Neural cell (in vitro differentiated cells): ENCODE data around the gene CTDSP2. TPM values are rescaled to one million over a fixed set of nuclear protein-coding genes. Genes with fewer than 3 reads are reported as not detected.
A peak's percentile ranks its signal among the peaks of the same experiment; 100 is the strongest.

Experiments
- H2AFZ ChIP-seq: fragments of 200-600, 300-800 bp; sonication (generic), shearing (Covaris generic); 2 replicates; pipeline ENCODE4 v1.6.0; 2014; ENCODE audit warnings: low read depth, mild to moderate bottlenecking, antibody characterized with exemption, low read length, moderate library complexity
- H3F3A ChIP-seq: fragments of 200-600 bp; shearing (Covaris generic); 2 replicates; pipeline ENCODE4 v1.6.1; 2016; ENCODE audit warnings: mild to moderate bottlenecking, moderate library complexity, mixed read lengths, antibody characterized with exemption, low read length; ENCODE audit not compliant: insufficient read depth, poor library complexity, severe bottlenecking
- H3K27ac ChIP-seq: fragments of 200-600, 300-800 bp; sonication (generic), shearing (Covaris generic); 2 replicates; pipeline ENCODE4 v1.5.1; 2014; ENCODE audit warnings: mild to moderate bottlenecking, low read length, moderate library complexity
- H3K27me3 ChIP-seq: fragments of 300-800, 200-600 bp; sonication (generic), shearing (Covaris generic); 2 replicates; pipeline ENCODE4 v1.6.0; 2014; ENCODE audit warnings: mild to moderate bottlenecking, low read depth, low read length, moderate library complexity; ENCODE audit not compliant: insufficient read depth
- H3K36me3 ChIP-seq: fragments of 300-800, 200-600 bp; sonication (generic), shearing (Covaris generic); 2 replicates; pipeline ENCODE4 v1.5.1; 2014; ENCODE audit warnings: mild to moderate bottlenecking, antibody characterized with exemption, low read length, moderate library complexity; ENCODE audit not compliant: insufficient read depth
- H3K4me2 ChIP-seq: fragments of 300-800, 200-600 bp; sonication (generic), shearing (Covaris generic); 2 replicates; pipeline ENCODE4 v1.6.0; 2014; ENCODE audit warnings: mild to moderate bottlenecking, low read length
- H3K4me3 ChIP-seq: fragments of 300-800, 200-600 bp; sonication (generic), shearing (Covaris generic); 2 replicates; pipeline ENCODE4 v1.5.1; 2014; ENCODE audit warnings: mild to moderate bottlenecking, low read length, moderate library complexity
- H3K79me2 ChIP-seq: fragments of 200-600 bp; shearing (Covaris generic); replicated peaks from 2 replicates; pipeline ENCODE4 v1.6.0; 2014; ENCODE audit warnings: mild to moderate bottlenecking, low read length, moderate library complexity; ENCODE audit not compliant: insufficient read depth
- H3K9ac ChIP-seq: fragments of 300-800, 200-600 bp; sonication (generic), shearing (Covaris generic); 2 replicates; pipeline ENCODE4 v1.6.1; 2016; ENCODE audit warnings: mild to moderate bottlenecking, low read length, mixed read lengths
- H3K9me2 ChIP-seq: fragments of 200-600 bp; shearing (Covaris generic); 2 replicates; pipeline ENCODE4 v1.6.1; 2016; ENCODE audit warnings: mild to moderate bottlenecking, low read length, mixed read lengths; ENCODE audit not compliant: insufficient read depth
- H3K9me3 ChIP-seq: fragments of 200-600, 300-800 bp; sonication (generic), shearing (Covaris generic); 2 replicates; pipeline ENCODE4 v1.6.1; 2016; ENCODE audit warnings: mild to moderate bottlenecking, mixed run types, low read length, moderate library complexity, mixed read lengths
- H4K20me1 ChIP-seq: fragments of 200-600 bp; shearing (Covaris generic); 2 replicates; pipeline ENCODE4 v1.6.1; 2016; ENCODE audit warnings: mild to moderate bottlenecking, mixed run types; ENCODE audit not compliant: insufficient read depth
- EP300 ChIP-seq: fragments of 450-650 bp; conservative IDR thresholded peaks from 2 replicates; pipeline ENCODE4 v1.6.1; 2014; ENCODE audit warnings: antibody characterized with exemption, mild to moderate bottlenecking, moderate library complexity; ENCODE audit not compliant: poor library complexity, severe bottlenecking
- EZH2 ChIP-seq: fragments of 200-600, 300-800 bp; shearing (Covaris generic), sonication (generic); IDR thresholded peaks from 2 replicates; pipeline ENCODE4 v1.6.1; 2014; ENCODE audit warnings: antibody characterized with exemption, low read length, borderline replicate concordance, mild to moderate bottlenecking; ENCODE audit not compliant: insufficient read depth, poor library complexity, severe bottlenecking
- MXI1 ChIP-seq: fragments of 450-650 bp; conservative IDR thresholded peaks from 2 replicates; pipeline ENCODE4 v1.6.1; 2014; ENCODE audit warnings: antibody characterized with exemption, mild to moderate bottlenecking; ENCODE audit not compliant: poor library complexity, severe bottlenecking
- POLR2AphosphoS5 ChIP-seq: IDR thresholded peaks from 2 replicates; pipeline ENCODE4 v1.6.1; 2012
- RAD21 ChIP-seq: fragments of 450-650 bp; conservative IDR thresholded peaks from 2 replicates; pipeline ENCODE4 v1.6.1; 2014; ENCODE audit warnings: antibody characterized with exemption, mild to moderate bottlenecking, moderate library complexity
- SMC3 ChIP-seq: fragments of 450-650 bp; conservative IDR thresholded peaks from 2 replicates; pipeline ENCODE4 v1.6.1; 2014; ENCODE audit warnings: antibody characterized with exemption, mild to moderate bottlenecking, moderate library complexity; ENCODE audit not compliant: poor library complexity
- TAF1 ChIP-seq: IDR thresholded peaks from 2 replicates; pipeline ENCODE4 v1.6.1; 2012; ENCODE audit warnings: low read depth
- polyA plus RNA-seq: library from polyadenylated mRNA; depleted of rRNA; stranded (reverse); fragments of >200 nt; gene quantifications from 2 replicates; pipeline ENCODE4 v1.2.3, GENCODE V29; 2014
- TF ChIP-seq, protein P1 (sequence below): IDR thresholded peaks from 2 replicates; pipeline ENCODE4 v1.6.1; 2012; ENCODE audit warnings: borderline replicate concordance
- TF ChIP-seq, protein P2 (sequence below): fragments of 450-650 bp; IDR thresholded peaks from 2 replicates; pipeline ENCODE4 v1.5.1; 2014; ENCODE audit warnings: antibody characterized with exemption, mild to moderate bottlenecking, moderate library complexity; ENCODE audit not compliant: poor library complexity, severe bottlenecking

Gene CTDSP2
- polyA plus RNA-seq, 1 donor from 2014 or later: 23.6 TPM

DNA sequence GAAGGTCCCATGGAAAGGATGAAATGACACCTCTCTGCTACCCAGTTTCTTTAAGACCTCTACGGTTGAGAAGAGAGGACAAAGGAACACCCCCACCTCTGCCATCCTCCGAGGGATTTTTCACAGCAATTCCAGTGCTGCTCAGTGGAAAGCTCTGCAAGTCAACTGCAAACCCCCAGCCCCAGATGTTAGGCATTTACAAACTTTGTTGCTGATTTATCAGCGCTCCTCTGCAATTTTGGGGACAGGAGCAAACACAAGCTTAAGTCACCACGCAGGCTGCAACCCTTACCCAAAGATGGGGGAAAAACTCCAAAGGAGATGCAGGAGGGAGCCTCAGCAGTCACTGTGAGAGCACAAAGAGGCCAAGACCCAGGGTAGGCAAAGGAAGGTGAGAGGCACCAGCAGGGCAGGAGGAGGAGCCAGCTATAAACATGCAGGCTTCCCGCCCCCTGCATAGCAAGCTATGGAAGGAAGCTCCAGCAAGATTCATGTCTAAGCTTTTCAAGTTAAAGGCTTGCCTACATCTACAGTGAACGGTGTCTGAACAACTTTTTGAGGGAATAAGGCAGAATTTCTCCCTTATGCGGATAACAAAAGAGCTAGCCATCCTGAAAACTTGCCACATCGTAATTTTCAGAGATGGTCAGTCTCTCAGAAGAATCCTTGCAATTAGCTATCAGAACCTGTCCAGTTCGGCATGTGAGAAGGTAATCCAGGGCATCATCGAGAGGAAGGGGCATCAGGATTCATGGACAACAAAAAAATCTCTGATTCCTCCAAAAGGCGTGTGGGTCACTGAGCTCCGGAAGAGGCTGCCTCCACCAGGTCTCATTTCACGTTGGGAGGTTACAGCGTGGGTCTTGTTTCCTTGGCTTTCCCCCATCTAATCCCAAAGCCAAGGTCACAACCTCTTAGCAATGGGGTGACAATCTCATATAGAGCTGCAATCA lies 3.9 kb downstream of the CTDSP2 start:
- peak; percentile 79 for TF ChIP-seq POLR2AphosphoS5
- TF ChIP-seq SMC3: no peak
- no peak for TF ChIP-seq RAD21
- TF ChIP-seq, protein P1, sequence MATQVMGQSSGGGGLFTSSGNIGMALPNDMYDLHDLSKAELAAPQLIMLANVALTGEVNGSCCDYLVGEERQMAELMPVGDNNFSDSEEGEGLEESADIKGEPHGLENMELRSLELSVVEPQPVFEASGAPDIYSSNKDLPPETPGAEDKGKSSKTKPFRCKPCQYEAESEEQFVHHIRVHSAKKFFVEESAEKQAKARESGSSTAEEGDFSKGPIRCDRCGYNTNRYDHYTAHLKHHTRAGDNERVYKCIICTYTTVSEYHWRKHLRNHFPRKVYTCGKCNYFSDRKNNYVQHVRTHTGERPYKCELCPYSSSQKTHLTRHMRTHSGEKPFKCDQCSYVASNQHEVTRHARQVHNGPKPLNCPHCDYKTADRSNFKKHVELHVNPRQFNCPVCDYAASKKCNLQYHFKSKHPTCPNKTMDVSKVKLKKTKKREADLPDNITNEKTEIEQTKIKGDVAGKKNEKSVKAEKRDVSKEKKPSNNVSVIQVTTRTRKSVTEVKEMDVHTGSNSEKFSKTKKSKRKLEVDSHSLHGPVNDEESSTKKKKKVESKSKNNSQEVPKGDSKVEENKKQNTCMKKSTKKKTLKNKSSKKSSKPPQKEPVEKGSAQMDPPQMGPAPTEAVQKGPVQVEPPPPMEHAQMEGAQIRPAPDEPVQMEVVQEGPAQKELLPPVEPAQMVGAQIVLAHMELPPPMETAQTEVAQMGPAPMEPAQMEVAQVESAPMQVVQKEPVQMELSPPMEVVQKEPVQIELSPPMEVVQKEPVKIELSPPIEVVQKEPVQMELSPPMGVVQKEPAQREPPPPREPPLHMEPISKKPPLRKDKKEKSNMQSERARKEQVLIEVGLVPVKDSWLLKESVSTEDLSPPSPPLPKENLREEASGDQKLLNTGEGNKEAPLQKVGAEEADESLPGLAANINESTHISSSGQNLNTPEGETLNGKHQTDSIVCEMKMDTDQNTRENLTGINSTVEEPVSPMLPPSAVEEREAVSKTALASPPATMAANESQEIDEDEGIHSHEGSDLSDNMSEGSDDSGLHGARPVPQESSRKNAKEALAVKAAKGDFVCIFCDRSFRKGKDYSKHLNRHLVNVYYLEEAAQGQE: peak; percentile 39
- TF ChIP-seq, protein P2, sequence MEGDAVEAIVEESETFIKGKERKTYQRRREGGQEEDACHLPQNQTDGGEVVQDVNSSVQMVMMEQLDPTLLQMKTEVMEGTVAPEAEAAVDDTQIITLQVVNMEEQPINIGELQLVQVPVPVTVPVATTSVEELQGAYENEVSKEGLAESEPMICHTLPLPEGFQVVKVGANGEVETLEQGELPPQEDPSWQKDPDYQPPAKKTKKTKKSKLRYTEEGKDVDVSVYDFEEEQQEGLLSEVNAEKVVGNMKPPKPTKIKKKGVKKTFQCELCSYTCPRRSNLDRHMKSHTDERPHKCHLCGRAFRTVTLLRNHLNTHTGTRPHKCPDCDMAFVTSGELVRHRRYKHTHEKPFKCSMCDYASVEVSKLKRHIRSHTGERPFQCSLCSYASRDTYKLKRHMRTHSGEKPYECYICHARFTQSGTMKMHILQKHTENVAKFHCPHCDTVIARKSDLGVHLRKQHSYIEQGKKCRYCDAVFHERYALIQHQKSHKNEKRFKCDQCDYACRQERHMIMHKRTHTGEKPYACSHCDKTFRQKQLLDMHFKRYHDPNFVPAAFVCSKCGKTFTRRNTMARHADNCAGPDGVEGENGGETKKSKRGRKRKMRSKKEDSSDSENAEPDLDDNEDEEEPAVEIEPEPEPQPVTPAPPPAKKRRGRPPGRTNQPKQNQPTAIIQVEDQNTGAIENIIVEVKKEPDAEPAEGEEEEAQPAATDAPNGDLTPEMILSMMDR: no peak
- TF ChIP-seq TAF1: peak; percentile 73
- TF ChIP-seq EZH2: no peak
- TF ChIP-seq EP300: no peak
- no peak for TF ChIP-seq MXI1
- Histone ChIP-seq H3K9me3 (no peaks in the 10 kb centered on the region), H3K27me3 (no peaks in the 10 kb centered on the region), H3K36me3 (no peaks in the 10 kb centered on the region), H3K4me3 (peak overlapping the region; percentile 100), H3K4me2 (peak overlapping the region; percentile 93), H3K79me2 (peaks cover 87% of the 10 kb centered on the region), H3F3A (no peaks in the 10 kb centered on the region), H2AFZ (no peak overlapping the region), H3K27ac (peak overlapping the region; percentile 71), H3K9ac (peak overlapping the region; percentile 63), H4K20me1 (peaks cover 22% of the 10 kb centered on the region), H3K9me2 (no peaks in the 10 kb centered on the region)

DNA sequence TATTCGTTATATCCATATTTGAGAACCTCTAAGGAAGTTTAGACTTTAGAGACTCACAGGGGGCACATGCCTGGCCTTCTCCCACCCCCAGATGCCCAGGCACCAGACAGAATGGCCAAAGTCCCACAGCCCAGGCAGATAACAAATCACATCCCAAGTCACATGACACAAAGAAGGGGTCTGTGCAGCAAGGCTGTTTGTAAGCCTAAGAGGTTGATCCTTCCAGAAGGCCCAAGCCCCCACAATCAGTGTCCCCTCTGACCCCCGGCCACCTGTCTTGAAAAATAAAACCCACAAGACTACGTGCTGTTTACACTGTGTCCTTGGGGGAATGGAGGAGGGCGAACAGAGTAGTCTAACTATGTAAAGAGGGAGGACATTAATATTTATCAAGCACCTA lies 5.1 kb downstream of the CTDSP2 start:
- Histone ChIP-seq H3K79me2 (peaks cover 98% of the 10 kb centered on the region), H3K9ac (no peak overlapping the region), H3K4me2 (peak overlapping the region; percentile 93), H3K9me3 (no peaks in the 10 kb centered on the region), H2AFZ (no peak overlapping the region), H3K36me3 (no peaks in the 10 kb centered on the region), H3K9me2 (no peaks in the 10 kb centered on the region), H3K4me3 (peak overlapping the region; percentile 100), H4K20me1 (peaks cover 22% of the 10 kb centered on the region), H3F3A (no peaks in the 10 kb centered on the region), H3K27me3 (no peaks in the 10 kb centered on the region), H3K27ac (no peak overlapping the region)
- TF ChIP-seq, protein P1: no peak
- TF ChIP-seq SMC3: no peak
- no peak for TF ChIP-seq POLR2AphosphoS5
- TF ChIP-seq RAD21: no peak
- no peak for TF ChIP-seq MXI1
- TF ChIP-seq EP300: no peak
- no peak for TF ChIP-seq EZH2
- no peak for TF ChIP-seq TAF1
- TF ChIP-seq, protein P2: no peak
